Tibial nerve (tissue), 3 donors: ENCODE measurements around the gene P2RY11.

ENCODE experiments used
- EP300 ChIP-seq, 2 donors: sonication (generic); formaldehyde crosslinking; IDR thresholded peaks; one replicate each; pipeline ENCODE4 v1.6.1; 2017; ENCODE audit warnings: antibody characterized with exemption in 2 of 2, mild to moderate bottlenecking in 1 of 2
- POLR2A ChIP-seq, 2 donors: fragments of 450-650 bp; IDR thresholded peaks; one replicate each; pipeline ENCODE4 v1.6.1; 2017; ENCODE audit warnings: antibody characterized with exemption in 2 of 2, mild to moderate bottlenecking in 2 of 2, moderate library complexity in 2 of 2

GRCh38 chr19:10115392-10116084 is 4.0 kb downstream of the P2RY11 start:
- TF ChIP-seq EP300 (IDR thresholded peaks at IDR 0.05) (no peak), POLR2A (IDR thresholded peaks at IDR 0.05) (no peak)
